Measurements from ENCODE around the gene PGM2. TPM values are rescaled to one million over a fixed set of nuclear protein-coding genes. Genes with fewer than 3 reads are reported as not detected.

Gene PGM2
- total and polyA plus RNA-seq, 2 donors (not counting 3 experiments of a cell fraction or from before 2014, with no cell fraction given) = 17.9 to 53.9 TPM

DNA sequence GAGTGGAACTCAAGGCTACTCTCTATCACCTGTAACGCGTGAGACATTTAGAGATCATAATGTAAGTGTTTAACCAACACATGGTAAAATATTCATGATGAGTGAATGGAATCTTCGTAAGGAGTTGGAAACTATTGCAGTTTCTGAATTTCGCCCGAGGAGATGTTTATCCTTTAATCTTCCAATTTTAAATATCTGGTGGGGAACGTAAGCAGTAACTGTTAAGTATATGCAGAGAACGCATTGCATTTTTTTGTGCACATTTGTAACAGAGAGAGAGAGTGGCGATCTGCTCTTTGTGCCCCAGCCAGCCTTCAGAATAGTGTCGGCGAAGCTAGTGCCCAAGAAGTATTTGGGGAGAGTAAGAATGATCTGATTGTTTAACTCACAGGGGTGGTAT lies 9.8 kb downstream of the PGM2 start:
- peaks cover 13 to 18% of the 10 kb centered on the region in 2 experiments for H3K36me3 ChIP-seq (ENCODE audit: control insufficient read depth in 2 of 2, extremely low read depth in 1 of 2, insufficient read depth in 2 of 2, low read length in 2 of 2)
- no peak overlapping the region for H2AFZ ChIP-seq (ENCODE audit: low read depth, low read length)
- intact Hi-C loops (cut with micrococcal nuclease) = no loop called here
- ChIA-PET POLR2A (interaction anchor here (4.5 kb wide), 1 partner anchor 10 kb away, joined by 14 read pairs; the partner anchor contains the start of gene PGM2), CTCF (interaction anchor here (0.8 to 3.2 kb wide), 2 partner anchors 9 to 199 kb away, joined by 3 to 21 read pairs; partner anchors contain the start of gene PGM2)
- dilution Hi-C loops (cut with MboI; ENCODE audit: extremely low pct_ligation_motif_present, low sequenced_read_pairs) = no loop called here
- no peak overlapping the region for H3K9ac ChIP-seq (replicated peaks; ENCODE audit: extremely low read depth, insufficient read depth, low read length)
- DNase-seq (ENCODE audit: low read depth, low spot score) (no peak), FAIRE-seq (no peak)
- TF ChIP-seq JUN (IDR thresholded peaks at IDR 0.05; ENCODE audit: borderline replicate concordance, insufficient read depth, insufficient read length, low read depth) (no peak), FOS (IDR thresholded peaks at IDR 0.05; ENCODE audit: borderline replicate concordance, insufficient read depth, low read length) (no peak), GATA2 (IDR thresholded peaks at IDR 0.05; ENCODE audit: insufficient read depth, insufficient read length, low read depth, low read length) (no peak), MYC (IDR thresholded peaks at IDR 0.05; ENCODE audit: low read depth, low read length) (no peak), POLR2AphosphoS5 (IDR thresholded peaks at IDR 0.05; ENCODE audit: insufficient read depth, low read depth, low read length) (no peak), POLR2A (IDR thresholded peaks at IDR 0.05; ENCODE audit: low read depth, low read length) (no peak), EZH2 (IDR thresholded peaks at IDR 0.05; ENCODE audit: borderline replicate concordance, low read depth, low read length, severe bottlenecking) (no peak)
- TF ChIP-seq, protein P1, sequence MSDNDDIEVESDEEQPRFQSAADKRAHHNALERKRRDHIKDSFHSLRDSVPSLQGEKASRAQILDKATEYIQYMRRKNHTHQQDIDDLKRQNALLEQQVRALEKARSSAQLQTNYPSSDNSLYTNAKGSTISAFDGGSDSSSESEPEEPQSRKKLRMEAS (IDR thresholded peaks at IDR 0.05; ENCODE audit: insufficient read depth, insufficient read length) = no peak
- TF ChIP-seq, protein P2, sequence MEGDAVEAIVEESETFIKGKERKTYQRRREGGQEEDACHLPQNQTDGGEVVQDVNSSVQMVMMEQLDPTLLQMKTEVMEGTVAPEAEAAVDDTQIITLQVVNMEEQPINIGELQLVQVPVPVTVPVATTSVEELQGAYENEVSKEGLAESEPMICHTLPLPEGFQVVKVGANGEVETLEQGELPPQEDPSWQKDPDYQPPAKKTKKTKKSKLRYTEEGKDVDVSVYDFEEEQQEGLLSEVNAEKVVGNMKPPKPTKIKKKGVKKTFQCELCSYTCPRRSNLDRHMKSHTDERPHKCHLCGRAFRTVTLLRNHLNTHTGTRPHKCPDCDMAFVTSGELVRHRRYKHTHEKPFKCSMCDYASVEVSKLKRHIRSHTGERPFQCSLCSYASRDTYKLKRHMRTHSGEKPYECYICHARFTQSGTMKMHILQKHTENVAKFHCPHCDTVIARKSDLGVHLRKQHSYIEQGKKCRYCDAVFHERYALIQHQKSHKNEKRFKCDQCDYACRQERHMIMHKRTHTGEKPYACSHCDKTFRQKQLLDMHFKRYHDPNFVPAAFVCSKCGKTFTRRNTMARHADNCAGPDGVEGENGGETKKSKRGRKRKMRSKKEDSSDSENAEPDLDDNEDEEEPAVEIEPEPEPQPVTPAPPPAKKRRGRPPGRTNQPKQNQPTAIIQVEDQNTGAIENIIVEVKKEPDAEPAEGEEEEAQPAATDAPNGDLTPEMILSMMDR (IDR thresholded peaks at IDR 0.05; ENCODE audit: extremely low read depth in 1 of 2, insufficient read depth in 1 of 2, low read depth in 1 of 2, low read length in 2 of 2) = no peak
- H3K27me3 ChIP-seq (ENCODE audit: control insufficient read depth in 2 of 2, insufficient read depth in 2 of 2, low read length in 2 of 2) = no peaks in the 10 kb centered on the region
- H3K4me1 ChIP-seq (ENCODE audit: control insufficient read depth, extremely low read depth, insufficient read depth, low read length) = peaks cover 37% of the 10 kb centered on the region
- H3K4me2 ChIP-seq (ENCODE audit: insufficient read depth, low read length) = no peak overlapping the region
- peaks cover 11% of the 10 kb centered on the region for H3K79me2 ChIP-seq (ENCODE audit: control insufficient read depth, insufficient read depth, low read length)
- no peaks in the 10 kb centered on the region for H3K9me3 ChIP-seq (replicated peaks; ENCODE audit: control insufficient read depth, insufficient read depth, low read length)
- H3K4me3 ChIP-seq (replicated peaks in 1 of 3; ENCODE audit: insufficient read depth in 1 of 3, low read depth in 1 of 3, low read length in 3 of 3) = no peak overlapping the region
- H3K9me1 ChIP-seq (replicated peaks; ENCODE audit: control insufficient read depth, extremely low read depth, insufficient read depth, low read length) = no peaks in the 10 kb centered on the region
- BruUV-seq (replicated peaks) = no TSS peak
- H4K20me1 ChIP-seq (replicated peaks; ENCODE audit: control insufficient read depth, extremely low read depth, insufficient read depth, low read length) = no peaks in the 10 kb centered on the region
- H3K27ac ChIP-seq (ENCODE audit: insufficient read depth, low read depth, low read length) = peak overlapping the region; percentile 87
